HEK293T (cell line): ENCODE data around the gene CYP2W1.

ENCODE experiments used
- ARNT ChIP-seq: fragments of 450-650 bp; IDR thresholded peaks from 2 replicates; pipeline ENCODE4 v1.6.1; 2017; ENCODE audit warnings: mild to moderate bottlenecking
- BHLHE40 ChIP-seq: fragments of 450-650 bp; IDR thresholded peaks from 2 replicates; pipeline ENCODE4 v1.6.1; 2016; ENCODE audit warnings: mild to moderate bottlenecking, moderate library complexity, borderline replicate concordance
- FOXA1 ChIP-seq: fragments of 450-650 bp; IDR thresholded peaks from 2 replicates; pipeline ENCODE4 v1.6.1; 2016; ENCODE audit warnings: mild to moderate bottlenecking
- FOXM1 ChIP-seq: fragments of 450-650 bp; IDR thresholded peaks from 2 replicates; pipeline ENCODE4 v1.6.1; 2017; ENCODE audit warnings: mild to moderate bottlenecking, borderline replicate concordance
- L3MBTL2 ChIP-seq: fragments of 450-650 bp; conservative IDR thresholded peaks from 2 replicates; pipeline ENCODE4 v1.6.1; 2016; ENCODE audit warnings: mild to moderate bottlenecking
- LEF1 ChIP-seq: fragments of 450-650 bp; IDR thresholded peaks from 2 replicates; pipeline ENCODE4 v1.6.1; 2017; ENCODE audit warnings: mild to moderate bottlenecking, borderline replicate concordance
- SP1 ChIP-seq: fragments of 450-650 bp; IDR thresholded peaks from 2 replicates; pipeline ENCODE4 v1.6.1; 2017
- SUZ12 ChIP-seq: fragments of 450-650 bp; IDR thresholded peaks from 2 replicates; pipeline ENCODE4 v1.6.1; 2016; ENCODE audit warnings: mild to moderate bottlenecking
- TARDBP ChIP-seq: fragments of 450-650 bp; IDR thresholded peaks from 2 replicates; pipeline ENCODE4 v1.6.1; 2016

DNA sequence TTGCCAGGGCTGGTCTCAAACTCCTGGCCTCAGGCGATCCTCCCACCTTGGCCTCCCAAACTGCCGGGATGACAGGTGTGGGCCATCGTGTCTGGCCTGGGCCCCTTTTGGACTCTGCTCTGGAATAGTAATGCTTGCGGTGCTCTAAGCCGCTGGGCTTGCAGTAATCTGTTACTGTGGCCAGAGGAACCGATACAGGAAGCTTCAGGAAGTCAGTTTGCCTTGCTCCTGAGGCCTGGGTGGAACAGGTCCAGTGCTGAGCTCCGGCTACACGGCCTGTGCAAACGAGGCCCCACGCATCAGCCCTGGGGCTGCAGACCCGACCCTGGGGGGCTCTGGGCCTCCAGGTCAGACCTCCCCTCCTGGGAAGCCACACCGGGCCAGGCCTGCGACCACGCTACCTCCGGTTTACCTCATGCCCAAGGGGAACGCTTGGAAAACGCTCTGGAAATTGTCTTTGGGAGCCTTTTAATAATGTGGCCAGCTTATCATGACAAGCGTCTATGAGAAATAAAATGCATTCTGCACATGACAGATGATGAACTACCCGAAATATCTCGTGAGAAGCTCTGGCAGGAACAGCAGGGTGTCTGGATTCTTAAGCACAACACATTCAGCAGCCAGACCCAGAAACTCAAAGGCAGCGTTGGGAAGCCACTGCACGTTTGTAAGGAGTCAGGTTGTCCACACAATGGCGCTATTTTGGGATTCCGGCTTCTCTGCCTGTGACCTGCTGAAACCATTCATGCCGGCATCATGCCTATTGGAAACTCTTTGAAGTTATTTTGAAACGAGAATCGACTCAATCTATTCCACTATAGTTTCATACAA lies 18.4 kb upstream of the CYP2W1 start:
- TF ChIP-seq FOXM1 (no peak), SUZ12 (no peak), FOXA1 (no peak), SP1 (no peak), L3MBTL2 (no peak), LEF1 (no peak), TARDBP (no peak), BHLHE40 (no peak), ARNT (peak; percentile 76; the same call in 1 of the 2 replicates)
